ENCODE data around the gene SPEN.

Gene SPEN

DNA sequence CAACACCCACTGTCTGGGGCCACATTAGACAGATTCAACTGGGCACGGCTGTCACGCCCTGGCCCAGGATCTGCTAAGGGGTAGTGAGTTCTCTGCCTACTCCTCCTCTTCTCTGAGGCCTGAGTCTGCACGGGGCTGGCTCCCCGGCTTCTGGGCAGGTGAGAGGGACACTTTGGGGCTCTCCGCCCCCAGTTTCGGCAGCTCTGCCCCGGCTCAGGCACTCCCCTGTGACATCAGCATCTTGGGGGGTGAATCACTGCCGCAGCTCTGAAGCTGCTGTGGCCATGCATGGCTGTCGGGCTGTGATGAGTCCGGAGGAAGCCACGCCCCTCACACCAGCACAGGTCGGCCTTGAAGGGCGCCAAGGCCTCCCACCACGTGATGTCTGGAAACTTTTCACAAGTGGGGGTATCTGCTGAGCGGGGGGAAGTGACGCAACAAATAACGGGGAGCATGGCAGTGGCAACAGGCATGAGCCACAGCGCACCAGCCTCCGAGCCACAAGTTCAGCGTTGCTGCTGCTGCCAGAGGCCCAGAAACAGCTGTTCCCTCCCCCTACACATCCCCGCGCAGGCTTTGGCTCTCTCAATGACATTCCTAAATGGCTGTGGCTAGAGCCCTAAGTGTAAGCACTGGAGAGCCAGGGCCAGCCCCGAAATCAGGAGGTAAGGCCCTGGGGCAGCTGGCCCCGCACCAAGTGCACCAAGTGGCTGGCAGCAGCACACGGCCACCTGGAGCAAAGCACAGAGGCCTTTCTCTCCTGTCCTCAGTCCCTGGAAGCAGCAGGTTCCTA is 102.1 kb downstream of the SPEN start:
- Mint-ChIP-seq H3K9me3 (no peaks in the 10 kb centered on the region), H3K4me3 (no peak overlapping the region), H3K27me3 (ENCODE audit: low read depth, poor library complexity) (peaks cover 4% of the 10 kb centered on the region), H3K4me1 (peaks cover 59% of the 10 kb centered on the region), H3K27ac (no peak overlapping the region), H3K36me3 (ENCODE audit: low read depth) (peaks cover 37% of the 10 kb centered on the region)
- DNase-seq: peak; percentile 55
- TF ChIP-seq, protein P1, sequence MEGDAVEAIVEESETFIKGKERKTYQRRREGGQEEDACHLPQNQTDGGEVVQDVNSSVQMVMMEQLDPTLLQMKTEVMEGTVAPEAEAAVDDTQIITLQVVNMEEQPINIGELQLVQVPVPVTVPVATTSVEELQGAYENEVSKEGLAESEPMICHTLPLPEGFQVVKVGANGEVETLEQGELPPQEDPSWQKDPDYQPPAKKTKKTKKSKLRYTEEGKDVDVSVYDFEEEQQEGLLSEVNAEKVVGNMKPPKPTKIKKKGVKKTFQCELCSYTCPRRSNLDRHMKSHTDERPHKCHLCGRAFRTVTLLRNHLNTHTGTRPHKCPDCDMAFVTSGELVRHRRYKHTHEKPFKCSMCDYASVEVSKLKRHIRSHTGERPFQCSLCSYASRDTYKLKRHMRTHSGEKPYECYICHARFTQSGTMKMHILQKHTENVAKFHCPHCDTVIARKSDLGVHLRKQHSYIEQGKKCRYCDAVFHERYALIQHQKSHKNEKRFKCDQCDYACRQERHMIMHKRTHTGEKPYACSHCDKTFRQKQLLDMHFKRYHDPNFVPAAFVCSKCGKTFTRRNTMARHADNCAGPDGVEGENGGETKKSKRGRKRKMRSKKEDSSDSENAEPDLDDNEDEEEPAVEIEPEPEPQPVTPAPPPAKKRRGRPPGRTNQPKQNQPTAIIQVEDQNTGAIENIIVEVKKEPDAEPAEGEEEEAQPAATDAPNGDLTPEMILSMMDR (IDR thresholded peaks at IDR 0.05): no peak

DNA sequence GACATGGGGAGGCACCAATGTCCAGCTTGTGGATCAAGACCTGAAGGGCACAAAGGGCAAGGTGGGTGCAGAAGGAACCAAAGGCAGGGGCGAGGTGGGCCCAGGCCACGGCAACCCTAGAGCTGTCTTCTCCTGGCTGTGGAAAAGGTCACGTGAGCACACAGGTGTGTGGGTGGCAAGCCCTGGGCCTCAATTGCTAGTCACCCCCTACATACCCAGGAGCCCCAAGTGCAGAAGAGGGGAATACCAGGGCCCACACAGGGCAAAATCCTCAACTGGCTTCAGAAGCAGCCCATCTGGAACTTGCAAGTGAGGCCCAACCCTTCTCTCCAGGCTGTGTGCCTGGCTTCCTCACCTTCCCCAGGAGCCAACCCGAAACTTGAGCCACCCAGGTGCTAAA is 102.8 kb downstream of the SPEN start:
- Mint-ChIP-seq H3K9me3 (no peaks in the 10 kb centered on the region), H3K4me1 (peaks cover 59% of the 10 kb centered on the region), H3K36me3 (ENCODE audit: low read depth) (peaks cover 41% of the 10 kb centered on the region), H3K27me3 (ENCODE audit: low read depth, poor library complexity) (peaks cover 4% of the 10 kb centered on the region), H3K4me3 (no peak overlapping the region), H3K27ac (no peak overlapping the region)
- no peak for DNase-seq
- TF ChIP-seq, protein P1 (IDR thresholded peaks at IDR 0.05): no peak

DNA sequence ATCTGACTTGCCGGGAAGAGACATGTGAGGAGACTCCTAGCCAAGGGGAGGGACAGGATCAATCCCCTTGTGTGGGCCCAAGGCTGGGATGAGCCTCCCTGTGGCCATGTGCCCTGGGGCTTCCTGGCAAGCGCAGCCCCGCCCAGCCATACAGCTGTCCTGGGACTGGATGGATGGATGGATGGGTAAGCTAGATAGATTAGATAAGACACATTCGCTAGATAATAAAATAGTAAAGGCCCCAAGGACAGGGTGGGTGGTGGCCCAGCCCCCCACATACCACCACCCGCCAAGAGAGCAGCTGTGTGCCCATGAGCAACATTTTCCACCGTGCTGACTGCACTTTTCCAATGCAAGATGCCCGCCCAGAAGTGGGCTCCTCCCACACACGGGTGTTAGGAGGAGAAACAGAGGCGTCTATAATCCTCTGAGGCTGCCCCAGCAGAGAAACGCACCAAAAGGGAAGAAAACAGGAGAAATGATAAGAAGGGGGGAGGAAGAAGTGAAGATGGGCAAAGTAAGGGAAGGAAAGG is 103.3 kb downstream of the SPEN start:
- Mint-ChIP-seq H3K27me3 (ENCODE audit: low read depth, poor library complexity) (peaks cover 4% of the 10 kb centered on the region), H3K9me3 (no peaks in the 10 kb centered on the region), H3K36me3 (ENCODE audit: low read depth) (peaks cover 43% of the 10 kb centered on the region), H3K4me1 (peaks cover 59% of the 10 kb centered on the region), H3K4me3 (no peak overlapping the region), H3K27ac (peak overlapping the region; percentile 40)
- TF ChIP-seq, protein P1 (IDR thresholded peaks at IDR 0.05): no peak
- no peak for DNase-seq

DNA sequence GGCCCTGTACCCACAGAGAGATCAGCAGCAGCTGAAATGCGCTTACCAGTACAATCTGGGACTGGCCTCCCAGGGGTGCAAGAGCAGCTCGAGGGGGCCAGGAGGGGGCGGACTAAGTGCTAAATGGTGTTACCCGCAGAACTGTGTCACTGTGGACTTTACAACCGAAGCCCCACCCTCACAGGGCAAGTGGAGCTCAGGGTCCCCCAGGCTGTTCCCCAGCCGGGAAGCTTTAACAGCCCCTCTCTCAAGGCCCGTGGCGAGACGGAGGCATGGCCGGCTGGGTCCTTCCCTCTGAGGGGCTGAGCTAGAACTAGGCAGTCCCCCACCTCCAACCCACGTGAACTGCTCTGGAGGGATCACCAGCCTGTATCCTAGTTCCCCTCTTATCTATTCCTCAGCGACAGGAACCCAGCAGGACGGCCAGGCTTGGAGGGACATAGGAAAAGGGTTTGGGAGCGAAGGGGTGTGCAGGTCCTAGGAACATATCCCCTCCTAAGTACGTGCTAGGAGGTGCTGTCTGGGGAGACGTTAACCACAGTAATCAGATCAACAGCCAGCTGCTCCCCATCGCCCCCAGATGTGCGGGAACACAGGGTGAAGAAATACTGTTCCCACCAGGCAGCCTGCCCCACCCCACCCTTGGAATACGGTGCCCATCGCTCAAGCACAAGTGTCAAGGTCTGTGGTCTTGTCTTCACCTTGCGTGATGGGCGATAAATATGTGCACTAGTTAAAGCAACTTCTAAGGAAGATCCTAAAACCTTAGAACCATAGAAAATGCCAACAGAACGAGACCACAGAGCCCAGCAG is 104.0 kb downstream of the SPEN start:
- Mint-ChIP-seq H3K27ac (peak overlapping the region; percentile 66), H3K27me3 (ENCODE audit: low read depth, poor library complexity) (peaks cover 4% of the 10 kb centered on the region), H3K4me1 (peaks cover 62% of the 10 kb centered on the region), H3K9me3 (no peaks in the 10 kb centered on the region), H3K4me3 (no peak overlapping the region), H3K36me3 (ENCODE audit: low read depth) (peaks cover 38% of the 10 kb centered on the region)
- TF ChIP-seq, protein P1 (IDR thresholded peaks at IDR 0.05): no peak
- DNase-seq: no peak

DNA sequence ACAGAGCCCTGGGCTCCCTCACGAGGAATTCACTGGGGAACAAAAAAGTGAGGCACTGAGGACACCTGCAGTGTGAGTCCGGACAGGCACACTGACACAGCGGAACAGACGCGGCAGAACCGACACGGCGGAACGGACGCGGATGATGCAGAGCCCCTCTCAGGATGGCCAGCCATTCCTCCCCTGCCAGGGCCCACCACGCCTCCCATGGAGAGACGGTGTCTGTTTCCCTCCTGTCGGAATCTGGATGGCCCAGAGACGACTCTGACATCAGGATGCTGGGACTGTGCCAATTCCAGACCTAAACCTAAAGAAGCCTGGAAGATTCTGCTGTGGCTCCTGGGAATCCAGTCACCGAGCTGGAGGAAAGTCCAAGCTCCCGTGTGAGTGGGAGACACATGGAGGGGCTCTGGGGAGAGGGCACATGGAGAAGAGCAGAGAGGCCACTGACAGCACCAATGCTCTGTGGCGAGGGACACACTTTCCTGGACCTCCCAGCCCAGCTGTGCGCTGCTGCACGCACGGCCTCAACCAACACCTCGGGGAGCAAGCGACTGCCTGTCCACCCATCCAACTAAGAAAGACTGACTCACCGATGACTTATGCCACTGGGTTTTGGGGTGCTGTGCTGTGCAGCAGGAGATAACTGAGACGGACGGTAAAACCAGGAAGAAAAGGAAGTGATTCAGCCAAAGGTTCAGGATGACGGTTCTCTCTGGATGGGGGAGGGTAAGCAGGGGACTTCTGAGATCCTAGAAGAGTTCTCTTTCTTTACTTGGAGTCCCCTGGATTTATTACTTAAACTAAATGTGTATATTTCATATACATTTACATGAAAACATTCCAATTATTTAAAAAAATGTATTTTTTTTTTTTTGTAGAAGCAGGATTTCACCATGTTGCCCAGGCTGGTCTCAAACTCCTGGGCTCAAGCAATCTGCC is 105.1 kb downstream of the SPEN start:
- peak overlapping the region; percentile 25 for H3K27ac Mint-ChIP-seq
- H3K27me3 Mint-ChIP-seq (ENCODE audit: low read depth, poor library complexity): peaks cover 4% of the 10 kb centered on the region
- TF ChIP-seq, protein P1 (IDR thresholded peaks at IDR 0.05): no peak
- no peak for DNase-seq
- no peak overlapping the region for H3K4me3 Mint-ChIP-seq
- H3K9me3 Mint-ChIP-seq: no peaks in the 10 kb centered on the region
- peaks cover 29% of the 10 kb centered on the region for H3K36me3 Mint-ChIP-seq (ENCODE audit: low read depth)
- H3K4me1 Mint-ChIP-seq: peaks cover 71% of the 10 kb centered on the region

Measured in nephron progenitor cell (in vitro differentiated cells).